Sigmoid colon (tissue), 7 donors: ENCODE results near the gene SAMD4A. TPM values are rescaled to one million over a fixed set of nuclear protein-coding genes. Genes with fewer than 3 reads are reported as not detected.

ENCODE experiments used
- DNase-seq: peaks from one replicate; pipeline ENCODE4 v3.0.0-alpha.2; 2019
- H3K27ac ChIP-seq, 4 donors: fragments of 200-600 bp; sonication (generic); one replicate each; pipeline ENCODE4 v1.5.1; 2016 to 2019; ENCODE audit warnings: mild to moderate bottlenecking in 1 of 4
- H3K27me3 ChIP-seq, 3 donors: fragments of 200-600 bp; sonication (generic); one replicate each; pipeline ENCODE4 v1.5.1; 2019; ENCODE audit warnings: mild to moderate bottlenecking in 1 of 3
- H3K36me3 ChIP-seq, 4 donors: fragments of 200-600 bp; sonication (generic); one replicate each; pipeline ENCODE4 v1.5.1; 2016 to 2019
- H3K4me1 ChIP-seq, 4 donors: fragments of 200-600 bp; sonication (generic); one replicate each; pipeline ENCODE4 v1.5.1; 2017 to 2019
- H3K4me3 ChIP-seq, 4 donors: fragments of 200-600 bp; sonication (generic); one replicate each; pipeline ENCODE4 v1.5.1; 2017 to 2019; ENCODE audit warnings: mild to moderate bottlenecking in 2 of 4, moderate library complexity in 1 of 4
- H3K9me3 ChIP-seq, 4 donors: fragments of 200-600 bp in 3 of 4; sonication (generic) in 3 of 4; one replicate each; pipeline versions ENCODE4 v1.5.1 to v1.6.1; 2013 to 2019
- CTCF ChIP-seq, 4 experiments: fragments of 450-650 bp in 3 of 4; fragments of 200-600 bp in 1 of 4; IDR thresholded peaks; one replicate each; pipeline ENCODE4 v1.5.1; 2016 to 2019; ENCODE audit warnings: antibody characterized with exemption in 4 of 4, mild to moderate bottlenecking in 3 of 4, moderate library complexity in 2 of 4
- EP300 ChIP-seq, 4 donors: sonication (generic); formaldehyde crosslinking; IDR thresholded peaks; one replicate each; pipeline ENCODE4 v1.6.1; 2017; ENCODE audit warnings: antibody characterized with exemption in 4 of 4
- POLR2A ChIP-seq, 2 donors: fragments of 450-650 bp; IDR thresholded peaks; one replicate each; pipeline ENCODE4 v1.6.1; 2016; ENCODE audit warnings: antibody characterized with exemption in 2 of 2, mild to moderate bottlenecking in 2 of 2, moderate library complexity in 2 of 2
- POLR2AphosphoS5 ChIP-seq, 4 donors: sonication (generic); formaldehyde crosslinking; IDR thresholded peaks; one replicate each; pipeline ENCODE4 v1.6.1; 2017; ENCODE audit warnings: antibody characterized with exemption in 4 of 4
- WGBS, 2 donors: extraction: QIAGEN DNeasy Blood & Tissue Kit; methylation state at CpG; one replicate each; pipeline ENCODE4 v1.1.7; 2013; 5-methylcytosine and 5-hydroxymethylcytosine counted together
- intact Hi-C: fragments of 100-400 bp; cut with DNase I; formaldehyde crosslinking; loops from one replicate; pipeline ENCODE4 v1.15.1; 2023
- polyA plus RNA-seq, 3 donors: library from polyadenylated mRNA; stranded (reverse); fragments of 200-250 nt; gene quantifications; one replicate each; pipeline ENCODE4 v1.2.3, GENCODE V29; 2013
- total RNA-seq, 4 donors: library from RNA; depleted of rRNA; stranded (reverse); fragments of >200 nt; gene quantifications; one replicate each; pipeline ENCODE4 v1.1.0, GENCODE V29; 2016
- donor health status: healthy with polysubstance abuse.
- donor health status: Bipolar disorder and iron deficiency.
- donor health status: healthy.

The SAMD4A gene
- total and polyA plus RNA-seq, 7 donors, result 4.2 to 135 (median 79.8) TPM

GRCh38 chr14:54629635-54630360 lies 62.9 kb downstream of the SAMD4A start:
- WGBS, 2 donors, result 41 to 59% methylated on average over 3 of the region's 3 CpGs
- intact Hi-C loops, result no loop called here
- no peak for DNase-seq
- Histone ChIP-seq H3K27ac (peak overlapping the region in 2 of 4 donors; percentile 81 to 83), H3K4me3 (no peak overlapping the region), H3K9me3 (no peaks in the 10 kb centered on the region), H3K36me3 (no peaks in the 10 kb centered on the region), H3K27me3 (no peaks in the 10 kb centered on the region), H3K4me1 (peaks cover 0 to 63% (median 60%) of the 10 kb centered on the region in 4 donors)
- TF ChIP-seq CTCF (IDR thresholded peaks at IDR 0.05) (no peak), POLR2A (IDR thresholded peaks at IDR 0.05) (no peak), POLR2AphosphoS5 (IDR thresholded peaks at IDR 0.05) (no peak), EP300 (IDR thresholded peaks at IDR 0.05) (no peak)

GRCh38 chr14:54631016-54631415 lies 64.1 kb downstream of the SAMD4A start:
- no peak overlapping the region for H3K4me3 ChIP-seq
- intact Hi-C loops, result no loop called here
- 42 to 51% methylated on average over 1 of the region's 1 CpG for WGBS, 2 donors
- H3K27me3 ChIP-seq, result no peaks in the 10 kb centered on the region
- no peaks in the 10 kb centered on the region for H3K36me3 ChIP-seq
- no peak for TF ChIP-seq POLR2AphosphoS5 (IDR thresholded peaks at IDR 0.05)
- no peak for TF ChIP-seq POLR2A (IDR thresholded peaks at IDR 0.05)
- no peak for TF ChIP-seq CTCF (IDR thresholded peaks at IDR 0.05)
- no peak for TF ChIP-seq EP300 (IDR thresholded peaks at IDR 0.05)
- no peak overlapping the region for H3K27ac ChIP-seq
- H3K9me3 ChIP-seq, result no peaks in the 10 kb centered on the region
- peaks cover 0 to 53% (median 48%) of the 10 kb centered on the region in 4 donors for H3K4me1 ChIP-seq
- DNase-seq, result no peak

GRCh38 chr14:54632452-54632851 lies 65.5 kb downstream of the SAMD4A start:
- 92 to 94% methylated on average over 1 of the region's 1 CpG for whole genome bisulfite sequencing, 2 donors
- peaks cover 0 to 51% (median 38%) of the 10 kb centered on the region in 4 donors for H3K4me1 ChIP-seq
- intact Hi-C loops, result no loop called here

GRCh38 chr14:54633076-54633475 lies 66.1 kb downstream of the SAMD4A start:
- WGBS, 2 donors, result 88 to 89% methylated on average over 4 of the region's 4 CpGs
- DNase-seq, result no peak
- intact Hi-C loops, result no loop called here
- no peaks in the 10 kb centered on the region for H3K27me3 ChIP-seq
- peaks cover 0 to 51% (median 38%) of the 10 kb centered on the region in 4 donors for H3K4me1 ChIP-seq
- no peaks in the 10 kb centered on the region for H3K9me3 ChIP-seq
- no peak for TF ChIP-seq POLR2A (IDR thresholded peaks at IDR 0.05)
- TF ChIP-seq EP300 (IDR thresholded peaks at IDR 0.05), result no peak
- no peak for TF ChIP-seq POLR2AphosphoS5 (IDR thresholded peaks at IDR 0.05)
- TF ChIP-seq CTCF (IDR thresholded peaks at IDR 0.05), result no peak
- no peak overlapping the region for H3K27ac ChIP-seq
- no peak overlapping the region for H3K4me3 ChIP-seq
- H3K36me3 ChIP-seq, result no peaks in the 10 kb centered on the region

More at GRCh38 chr14:54632452-54632851, 65.5 kb downstream of the SAMD4A start:
- Histone ChIP-seq H3K27ac (no peak overlapping the region), H3K4me3 (no peak overlapping the region), H3K27me3 (no peaks in the 10 kb centered on the region), H3K9me3 (no peaks in the 10 kb centered on the region), H3K36me3 (no peaks in the 10 kb centered on the region)
- no peak for DNase-seq
- TF ChIP-seq EP300 (IDR thresholded peaks at IDR 0.05), result no peak
- no peak for TF ChIP-seq CTCF (IDR thresholded peaks at IDR 0.05)
- TF ChIP-seq POLR2A (IDR thresholded peaks at IDR 0.05), result no peak
- no peak for TF ChIP-seq POLR2AphosphoS5 (IDR thresholded peaks at IDR 0.05)
